ENCODE results near the gene TUBGCP6. TPM values are rescaled to one million over a fixed set of nuclear protein-coding genes. Genes with fewer than 3 reads are reported as not detected.

The TUBGCP6 gene
- total RNA-seq, 1 experiment from 2014 or later, result 13.0 TPM

GRCh38 chr22:50229370-50229769, 15.5 kb downstream of the TUBGCP6 start:
- DNase-seq (ENCODE audit: extremely low read depth, low read depth), result no peak

GRCh38 chr22:50228366-50228765, 16.5 kb downstream of the TUBGCP6 start:
- DNase-seq (ENCODE audit: extremely low read depth, low read depth), result no peak

- DNase-seq (ENCODE audit: extremely low read depth, low read depth), result no peak
Observed at GRCh38 chr22:50227579-50228215, 17.1 kb downstream of the TUBGCP6 start.

- no peak for DNase-seq (ENCODE audit: extremely low read depth, low read depth)
Observed at GRCh38 chr22:50226875-50227165, 18.0 kb downstream of the TUBGCP6 start.

- DNase-seq (ENCODE audit: extremely low read depth, low read depth), result no peak
Observed at GRCh38 chr22:50226063-50226874, 18.6 kb downstream of the TUBGCP6 start.

- DNase-seq (ENCODE audit: extremely low read depth, low read depth), result no peak
Observed at GRCh38 chr22:50225200-50225969, 19.4 kb downstream of the TUBGCP6 start.

GRCh38 chr22:50224071-50224470, 20.8 kb downstream of the TUBGCP6 start:
- DNase-seq (ENCODE audit: extremely low read depth, low read depth), result no peak

GRCh38 chr22:50222508-50222907, 22.3 kb downstream of the TUBGCP6 start:
- DNase-seq (ENCODE audit: extremely low read depth, low read depth), result no peak

- DNase-seq (ENCODE audit: extremely low read depth, low read depth), result no peak
Observed at GRCh38 chr22:50221410-50222300, 23.2 kb downstream of the TUBGCP6 start.

- no peak for DNase-seq (ENCODE audit: extremely low read depth, low read depth)
Observed at GRCh38 chr22:50220603-50221409, 24.0 kb downstream of the TUBGCP6 start.

- DNase-seq (ENCODE audit: extremely low read depth, low read depth), result no peak
Observed at GRCh38 chr22:50219800-50220602, 24.8 kb downstream of the TUBGCP6 start.

GRCh38 chr22:50218996-50219727, 25.7 kb downstream of the TUBGCP6 start:
- DNase-seq (ENCODE audit: extremely low read depth, low read depth), result no peak

- no peak for DNase-seq (ENCODE audit: extremely low read depth, low read depth)
Observed at GRCh38 chr22:50218153-50218995, 26.4 kb downstream of the TUBGCP6 start.

GRCh38 chr22:50217543-50218152, 27.2 kb downstream of the TUBGCP6 start:
- no peak for DNase-seq (ENCODE audit: extremely low read depth, low read depth)

GRCh38 chr22:50216684-50217520, 27.9 kb downstream of the TUBGCP6 start:
- DNase-seq (ENCODE audit: extremely low read depth, low read depth), result no peak

GRCh38 chr22:50216055-50216683, 28.7 kb downstream of the TUBGCP6 start:
- no peak for DNase-seq (ENCODE audit: extremely low read depth, low read depth)
